Osteoblast (primary cell): ENCODE measurements around the gene ATG13. TPM values are rescaled to one million over a fixed set of nuclear protein-coding genes. Genes with fewer than 3 reads are reported as not detected.
A peak's percentile ranks its signal among the peaks of the same experiment; 100 is the strongest.

Experiments used
- DNase-seq: peaks from one replicate; pipeline ENCODE4 v3.0.0; 2011; ENCODE audit warnings: low spot score, mixed read lengths; ENCODE audit not compliant: insufficient read length; ENCODE audit errors: missing footprints
- H2AFZ ChIP-seq: 2 replicates; pipeline ENCODE4 v1.6.0; 2011; ENCODE audit warnings: mild to moderate bottlenecking, low read length
- H3K27ac ChIP-seq: 2 replicates; pipeline ENCODE4 v1.5.1; 2011; ENCODE audit warnings: mild to moderate bottlenecking, low read depth, low read length, moderate library complexity
- H3K27me3 ChIP-seq: 2 replicates; pipeline ENCODE4 v1.6.0; 2012; ENCODE audit warnings: mild to moderate bottlenecking, control low read depth, inconsistent platforms, low read length, moderate library complexity; ENCODE audit not compliant: insufficient read depth
- H3K36me3 ChIP-seq: 2 replicates; pipeline ENCODE4 v1.5.1; 2011; ENCODE audit warnings: mild to moderate bottlenecking, low read length, control low read depth, moderate library complexity; ENCODE audit not compliant: insufficient read depth
- H3K4me1 ChIP-seq: 2 replicates; pipeline ENCODE4 v1.5.1; 2011; ENCODE audit warnings: mild to moderate bottlenecking, low read length, control low read depth, moderate library complexity; ENCODE audit not compliant: insufficient read depth
- H3K4me2 ChIP-seq: 2 replicates; pipeline ENCODE4 v1.6.0; 2011; ENCODE audit warnings: mild to moderate bottlenecking, low read length; ENCODE audit not compliant: insufficient read depth
- H3K4me3 ChIP-seq: fragments of 200-600 bp; sonication (generic); 3 replicates; pipeline ENCODE4 v1.5.1; 2012; ENCODE audit warnings: mild to moderate bottlenecking, low read length, inconsistent platforms; ENCODE audit not compliant: insufficient read depth
- H3K79me2 ChIP-seq: 2 replicates; pipeline ENCODE4 v1.6.0; 2012; ENCODE audit warnings: mild to moderate bottlenecking, low read length, control low read depth, inconsistent platforms; ENCODE audit not compliant: insufficient read depth
- H3K9me3 ChIP-seq: 2 replicates; pipeline ENCODE4 v1.5.1; 2011; ENCODE audit warnings: low read depth, low read length, control low read depth
- H4K20me1 ChIP-seq: 2 replicates; pipeline ENCODE4 v1.6.0; 2012; ENCODE audit warnings: mild to moderate bottlenecking, low read length, control low read depth; ENCODE audit not compliant: insufficient read depth
- CTCF ChIP-seq: IDR thresholded peaks from 2 replicates; pipeline ENCODE4 v1.5.1; 2011; ENCODE audit warnings: mild to moderate bottlenecking, low read depth, low read length, moderate library complexity; ENCODE audit errors: extremely low read depth
- total RNA-seq: library from RNA; depleted of rRNA; stranded (reverse); fragments of >200 nt; gene quantifications from 2 replicates; pipeline ENCODE4 v1.2.3, GENCODE V29; 2012

Gene ATG13
- total RNA-seq, 1 donor: 70.9 TPM

DNA sequence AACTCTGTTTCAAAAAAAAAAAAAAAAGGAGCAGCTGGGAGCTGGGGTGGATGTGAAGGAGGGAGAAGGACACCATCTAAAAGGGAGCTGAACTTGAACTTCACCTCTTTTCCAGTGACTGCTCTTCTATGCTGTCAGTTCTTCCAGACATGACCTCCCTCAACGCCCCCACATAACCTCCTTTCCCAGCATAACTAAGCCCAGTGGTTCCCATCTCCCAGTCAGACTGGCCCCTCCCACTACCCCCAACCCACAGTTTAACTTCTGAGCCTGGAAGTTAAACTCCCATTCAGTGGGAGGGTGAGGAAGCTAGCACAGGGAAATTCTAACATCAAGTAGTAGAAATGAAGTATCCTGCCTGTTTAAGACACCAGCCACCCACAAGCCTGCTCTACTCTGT is 81.2 kb downstream of the ATG13 start:
- Histone ChIP-seq H3K4me1 (peaks cover 36% of the 10 kb centered on the region), H3K36me3 (peaks cover 42% of the 10 kb centered on the region), H3K9me3 (no peaks in the 10 kb centered on the region), H2AFZ (no peak overlapping the region), H3K4me2 (peak overlapping the region; percentile 87), H3K4me3 (peak overlapping the region; percentile 84), H4K20me1 (peaks cover 23% of the 10 kb centered on the region), H3K27me3 (no peaks in the 10 kb centered on the region), H3K27ac (peak overlapping the region; percentile 3), H3K79me2 (peaks cover 83% of the 10 kb centered on the region)
- TF ChIP-seq CTCF: no peak
- no peak for DNase-seq

DNA sequence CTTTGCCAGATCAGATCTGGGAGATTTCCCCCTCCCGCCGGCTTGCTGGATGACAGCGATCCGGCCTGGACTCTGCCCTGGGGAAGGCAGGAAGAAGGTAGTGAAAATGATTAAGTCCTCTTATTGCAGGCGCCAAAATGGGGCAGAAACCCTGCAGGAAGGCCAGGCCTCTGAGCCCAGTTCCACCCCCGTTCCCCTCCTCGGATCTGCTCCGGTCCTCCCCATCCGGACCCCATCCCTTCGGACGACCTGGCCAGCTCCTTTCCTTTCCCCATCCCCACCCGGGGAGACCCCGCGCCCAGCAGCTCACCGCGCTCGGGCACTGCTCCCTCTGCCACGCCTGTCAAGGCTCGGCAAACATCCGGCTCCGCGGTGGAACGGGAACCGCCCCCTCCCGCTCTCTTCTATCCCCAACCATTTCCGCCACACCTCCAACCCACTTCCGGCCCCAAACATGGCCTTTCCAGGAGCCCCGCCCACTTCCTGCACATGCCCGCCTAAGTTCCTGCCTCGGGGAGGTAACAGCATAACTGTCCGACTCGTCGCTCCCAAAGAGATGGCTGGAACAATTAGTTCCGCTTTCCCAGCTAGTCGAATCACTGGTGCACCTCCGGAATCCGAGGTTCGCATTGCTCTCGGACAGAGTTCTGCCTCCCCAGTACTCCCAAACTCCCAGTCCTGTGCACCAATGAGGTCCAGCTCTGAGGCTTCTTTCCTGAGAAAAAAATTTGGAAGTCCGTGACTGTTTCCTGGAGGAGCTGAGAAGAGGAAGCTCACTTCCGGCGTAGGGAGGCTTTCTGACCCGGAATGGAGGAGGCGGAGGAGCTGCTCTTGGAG is 83.1 kb downstream of the ATG13 start, which contains the start of the genes ARHGAP1 and ZNF408:
Gene ARHGAP1 (minus strand): TSS at position 379 of the 837 bp plus-strand sequence. CDS start 4,512 bp downstream, outside the sequence.
Gene ZNF408 (plus strand): TSS at position 791 of the 837 bp plus-strand sequence. CDS start 17 bp downstream, at position 808.
- H3K79me2 ChIP-seq: peaks cover 89% of the 10 kb centered on the region
- TF ChIP-seq CTCF: no peak
- peak; percentile 98 for DNase-seq
- no peaks in the 10 kb centered on the region for H3K9me3 ChIP-seq
- H4K20me1 ChIP-seq: peaks cover 28% of the 10 kb centered on the region
- H3K4me3 ChIP-seq: peak within 1 kb of the TSS; percentile 84
- peak within 1 kb of the TSS; percentile 97 for H3K4me2 ChIP-seq
- no peaks in the 10 kb centered on the region for H3K27me3 ChIP-seq
- peaks cover 43% of the 10 kb centered on the region for H3K36me3 ChIP-seq
- peak within 1 kb of the TSS; percentile 100 for H2AFZ ChIP-seq
- H3K27ac ChIP-seq: peak within 1 kb of the TSS; percentile 98
- peaks cover 28% of the 10 kb centered on the region for H3K4me1 ChIP-seq

DNA sequence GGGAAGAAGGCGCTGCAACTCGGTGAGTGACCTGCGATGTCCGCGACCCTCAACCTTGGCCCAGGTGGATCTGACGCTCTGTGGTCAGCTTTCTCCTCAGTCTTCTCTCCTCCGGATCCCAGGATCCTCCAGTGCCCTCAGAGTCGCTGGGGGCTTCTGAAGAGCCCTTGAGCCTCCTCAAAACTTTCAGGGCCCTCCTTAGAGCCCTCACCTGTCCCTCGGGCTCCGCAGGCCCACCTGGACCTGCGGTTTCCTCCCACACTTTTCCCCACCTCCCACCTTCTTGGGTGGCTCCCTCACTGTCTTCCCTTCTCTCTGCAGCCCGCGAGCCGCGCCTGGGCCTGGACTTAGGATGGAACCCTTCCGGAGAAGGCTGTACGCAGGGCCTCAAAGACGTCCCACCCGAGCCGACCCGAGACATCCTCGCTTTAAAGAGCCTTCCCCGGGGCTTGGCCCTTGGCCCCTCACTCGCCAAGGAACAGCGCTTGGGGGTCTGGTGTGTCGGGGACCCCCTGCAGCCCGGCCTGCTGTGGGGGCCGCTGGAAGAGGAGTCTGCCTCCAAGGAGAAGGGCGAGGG is 83.8 kb downstream of the ATG13 start:
- peaks cover 28% of the 10 kb centered on the region for H4K20me1 ChIP-seq
- peaks cover 42% of the 10 kb centered on the region for H3K36me3 ChIP-seq
- DNase-seq: peak; percentile 47
- TF ChIP-seq CTCF: no peak
- H2AFZ ChIP-seq: peak overlapping the region; percentile 100
- peak overlapping the region; percentile 98 for H3K27ac ChIP-seq
- no peaks in the 10 kb centered on the region for H3K9me3 ChIP-seq
- H3K27me3 ChIP-seq: no peaks in the 10 kb centered on the region
- H3K4me3 ChIP-seq: peak overlapping the region; percentile 84
- peaks cover 28% of the 10 kb centered on the region for H3K4me1 ChIP-seq
- H3K79me2 ChIP-seq: peaks cover 86% of the 10 kb centered on the region
- H3K4me2 ChIP-seq: peak overlapping the region; percentile 97
